Measurements from ENCODE around the gene SYCE3.

DNA sequence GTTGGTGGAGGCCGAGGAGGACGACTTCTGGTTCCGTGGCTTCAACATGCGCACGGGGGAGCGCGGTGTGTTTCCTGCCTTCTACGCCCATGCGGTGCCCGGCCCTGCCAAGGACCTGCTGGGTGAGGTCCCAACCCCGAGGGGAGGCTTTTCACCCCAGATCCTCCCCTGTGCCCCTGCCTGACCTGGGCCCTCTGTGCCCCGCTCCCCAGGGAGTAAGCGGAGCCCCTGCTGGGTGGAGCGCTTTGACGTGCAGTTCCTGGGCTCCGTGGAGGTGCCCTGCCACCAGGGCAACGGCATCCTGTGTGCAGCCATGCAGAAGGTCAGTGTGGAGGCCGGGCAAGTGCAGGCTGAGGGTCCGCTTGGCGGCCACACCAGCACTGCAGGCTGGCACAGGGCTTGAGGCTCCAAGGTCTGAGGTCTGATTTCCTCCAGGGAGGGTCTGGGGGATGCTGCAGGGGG is 42.9 kb upstream of the SYCE3 start:
- TF ChIP-seq JUN (IDR thresholded peaks at IDR 0.05; ENCODE audit: borderline replicate concordance, insufficient read depth, insufficient read length, low read depth), result no peak
- TF ChIP-seq, protein P1, sequence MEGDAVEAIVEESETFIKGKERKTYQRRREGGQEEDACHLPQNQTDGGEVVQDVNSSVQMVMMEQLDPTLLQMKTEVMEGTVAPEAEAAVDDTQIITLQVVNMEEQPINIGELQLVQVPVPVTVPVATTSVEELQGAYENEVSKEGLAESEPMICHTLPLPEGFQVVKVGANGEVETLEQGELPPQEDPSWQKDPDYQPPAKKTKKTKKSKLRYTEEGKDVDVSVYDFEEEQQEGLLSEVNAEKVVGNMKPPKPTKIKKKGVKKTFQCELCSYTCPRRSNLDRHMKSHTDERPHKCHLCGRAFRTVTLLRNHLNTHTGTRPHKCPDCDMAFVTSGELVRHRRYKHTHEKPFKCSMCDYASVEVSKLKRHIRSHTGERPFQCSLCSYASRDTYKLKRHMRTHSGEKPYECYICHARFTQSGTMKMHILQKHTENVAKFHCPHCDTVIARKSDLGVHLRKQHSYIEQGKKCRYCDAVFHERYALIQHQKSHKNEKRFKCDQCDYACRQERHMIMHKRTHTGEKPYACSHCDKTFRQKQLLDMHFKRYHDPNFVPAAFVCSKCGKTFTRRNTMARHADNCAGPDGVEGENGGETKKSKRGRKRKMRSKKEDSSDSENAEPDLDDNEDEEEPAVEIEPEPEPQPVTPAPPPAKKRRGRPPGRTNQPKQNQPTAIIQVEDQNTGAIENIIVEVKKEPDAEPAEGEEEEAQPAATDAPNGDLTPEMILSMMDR (IDR thresholded peaks at IDR 0.05; ENCODE audit: extremely low read depth in 1 of 2, insufficient read depth in 1 of 2, low read depth in 1 of 2, low read length in 2 of 2), result no peak
- no peak for TF ChIP-seq POLR2AphosphoS5 (IDR thresholded peaks at IDR 0.05; ENCODE audit: insufficient read depth, low read depth, low read length)
- TF ChIP-seq POLR2A (IDR thresholded peaks at IDR 0.05; ENCODE audit: low read depth, low read length), result no peak
- no peak for TF ChIP-seq EZH2 (IDR thresholded peaks at IDR 0.05; ENCODE audit: borderline replicate concordance, low read depth, low read length, severe bottlenecking)
- TF ChIP-seq, protein P2, sequence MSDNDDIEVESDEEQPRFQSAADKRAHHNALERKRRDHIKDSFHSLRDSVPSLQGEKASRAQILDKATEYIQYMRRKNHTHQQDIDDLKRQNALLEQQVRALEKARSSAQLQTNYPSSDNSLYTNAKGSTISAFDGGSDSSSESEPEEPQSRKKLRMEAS (IDR thresholded peaks at IDR 0.05; ENCODE audit: insufficient read depth, insufficient read length), result no peak
- TF ChIP-seq GATA2 (IDR thresholded peaks at IDR 0.05; ENCODE audit: insufficient read depth, insufficient read length, low read depth, low read length), result no peak
